ENCODE data around the gene OSBPL9. TPM values are rescaled to one million over a fixed set of nuclear protein-coding genes. Genes with fewer than 3 reads are reported as not detected.

OSBPL9 gene
- total and polyA plus RNA-seq, 10 of the 15 experiments (the other 5 are each of a cell fraction or from before 2014, with no cell fraction given), result 25.9 to 156 (median 108) TPM

DNA sequence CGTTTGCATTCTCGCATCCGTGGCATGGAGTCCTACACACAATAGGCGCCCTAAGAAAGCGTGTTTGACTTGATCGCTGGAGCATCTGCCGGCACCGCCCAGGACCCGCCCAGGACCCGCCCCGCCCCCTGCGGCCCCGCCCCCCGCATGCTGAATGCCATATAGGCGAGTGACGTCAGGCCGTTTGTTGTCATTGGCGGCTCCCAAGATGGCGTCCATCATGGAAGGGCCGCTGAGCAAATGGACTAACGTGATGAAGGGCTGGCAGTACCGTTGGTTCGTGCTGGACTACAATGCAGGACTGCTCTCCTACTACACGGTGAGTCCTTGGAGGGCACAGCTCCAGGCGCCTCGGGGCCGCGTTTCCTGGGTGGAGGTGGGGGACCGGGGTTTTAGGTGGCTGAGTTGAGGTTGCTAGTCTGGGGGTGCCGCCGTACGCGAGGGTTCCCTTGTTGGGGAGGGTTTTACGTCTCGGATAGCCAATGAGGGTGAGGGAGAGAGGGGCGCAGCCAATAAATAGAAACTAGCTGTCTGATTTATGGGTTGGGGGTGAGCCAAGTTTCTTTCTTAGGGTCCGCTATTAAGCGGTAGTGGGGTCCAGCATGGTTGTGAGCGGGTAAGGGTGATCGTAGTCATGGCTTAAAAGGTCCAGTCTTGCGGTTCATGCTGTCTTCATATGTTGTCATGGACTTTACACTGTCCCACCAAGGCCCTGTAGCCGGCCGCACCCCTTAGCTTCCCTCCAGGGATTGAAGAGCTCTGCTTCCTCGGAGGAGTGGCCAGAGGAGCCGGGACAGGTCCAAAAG is at the start of gene OSBPL9 (continued):
- TF ChIP-seq IKZF2 (IDR thresholded peaks at IDR 0.05), result no peak
- TF ChIP-seq RB1 (IDR thresholded peaks at IDR 0.05; ENCODE audit: borderline replicate concordance), result no peak; the same call in 1 of the 2 replicates
- TF ChIP-seq PAX8 (IDR thresholded peaks at IDR 0.05), result no peak
- no peak for TF ChIP-seq SREBF2 (IDR thresholded peaks at IDR 0.05; ENCODE audit: low read length)
- TF ChIP-seq, protein P1, sequence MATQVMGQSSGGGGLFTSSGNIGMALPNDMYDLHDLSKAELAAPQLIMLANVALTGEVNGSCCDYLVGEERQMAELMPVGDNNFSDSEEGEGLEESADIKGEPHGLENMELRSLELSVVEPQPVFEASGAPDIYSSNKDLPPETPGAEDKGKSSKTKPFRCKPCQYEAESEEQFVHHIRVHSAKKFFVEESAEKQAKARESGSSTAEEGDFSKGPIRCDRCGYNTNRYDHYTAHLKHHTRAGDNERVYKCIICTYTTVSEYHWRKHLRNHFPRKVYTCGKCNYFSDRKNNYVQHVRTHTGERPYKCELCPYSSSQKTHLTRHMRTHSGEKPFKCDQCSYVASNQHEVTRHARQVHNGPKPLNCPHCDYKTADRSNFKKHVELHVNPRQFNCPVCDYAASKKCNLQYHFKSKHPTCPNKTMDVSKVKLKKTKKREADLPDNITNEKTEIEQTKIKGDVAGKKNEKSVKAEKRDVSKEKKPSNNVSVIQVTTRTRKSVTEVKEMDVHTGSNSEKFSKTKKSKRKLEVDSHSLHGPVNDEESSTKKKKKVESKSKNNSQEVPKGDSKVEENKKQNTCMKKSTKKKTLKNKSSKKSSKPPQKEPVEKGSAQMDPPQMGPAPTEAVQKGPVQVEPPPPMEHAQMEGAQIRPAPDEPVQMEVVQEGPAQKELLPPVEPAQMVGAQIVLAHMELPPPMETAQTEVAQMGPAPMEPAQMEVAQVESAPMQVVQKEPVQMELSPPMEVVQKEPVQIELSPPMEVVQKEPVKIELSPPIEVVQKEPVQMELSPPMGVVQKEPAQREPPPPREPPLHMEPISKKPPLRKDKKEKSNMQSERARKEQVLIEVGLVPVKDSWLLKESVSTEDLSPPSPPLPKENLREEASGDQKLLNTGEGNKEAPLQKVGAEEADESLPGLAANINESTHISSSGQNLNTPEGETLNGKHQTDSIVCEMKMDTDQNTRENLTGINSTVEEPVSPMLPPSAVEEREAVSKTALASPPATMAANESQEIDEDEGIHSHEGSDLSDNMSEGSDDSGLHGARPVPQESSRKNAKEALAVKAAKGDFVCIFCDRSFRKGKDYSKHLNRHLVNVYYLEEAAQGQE (IDR thresholded peaks at IDR 0.05; ENCODE audit: low read depth, low read length), result no peak
- no peak for TF ChIP-seq ZNF24 (IDR thresholded peaks at IDR 0.05)
- TF ChIP-seq SIN3A (IDR thresholded peaks at IDR 0.05; ENCODE audit: low read depth, low read length), result no peak
- TF ChIP-seq, protein P2, sequence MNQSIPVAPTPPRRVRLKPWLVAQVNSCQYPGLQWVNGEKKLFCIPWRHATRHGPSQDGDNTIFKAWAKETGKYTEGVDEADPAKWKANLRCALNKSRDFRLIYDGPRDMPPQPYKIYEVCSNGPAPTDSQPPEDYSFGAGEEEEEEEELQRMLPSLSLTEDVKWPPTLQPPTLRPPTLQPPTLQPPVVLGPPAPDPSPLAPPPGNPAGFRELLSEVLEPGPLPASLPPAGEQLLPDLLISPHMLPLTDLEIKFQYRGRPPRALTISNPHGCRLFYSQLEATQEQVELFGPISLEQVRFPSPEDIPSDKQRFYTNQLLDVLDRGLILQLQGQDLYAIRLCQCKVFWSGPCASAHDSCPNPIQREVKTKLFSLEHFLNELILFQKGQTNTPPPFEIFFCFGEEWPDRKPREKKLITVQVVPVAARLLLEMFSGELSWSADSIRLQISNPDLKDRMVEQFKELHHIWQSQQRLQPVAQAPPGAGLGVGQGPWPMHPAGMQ (IDR thresholded peaks at IDR 0.05; ENCODE audit: borderline replicate concordance), result no peak
- no peak for TF ChIP-seq CHD4 (IDR thresholded peaks at IDR 0.05)
- TF ChIP-seq, protein P3, sequence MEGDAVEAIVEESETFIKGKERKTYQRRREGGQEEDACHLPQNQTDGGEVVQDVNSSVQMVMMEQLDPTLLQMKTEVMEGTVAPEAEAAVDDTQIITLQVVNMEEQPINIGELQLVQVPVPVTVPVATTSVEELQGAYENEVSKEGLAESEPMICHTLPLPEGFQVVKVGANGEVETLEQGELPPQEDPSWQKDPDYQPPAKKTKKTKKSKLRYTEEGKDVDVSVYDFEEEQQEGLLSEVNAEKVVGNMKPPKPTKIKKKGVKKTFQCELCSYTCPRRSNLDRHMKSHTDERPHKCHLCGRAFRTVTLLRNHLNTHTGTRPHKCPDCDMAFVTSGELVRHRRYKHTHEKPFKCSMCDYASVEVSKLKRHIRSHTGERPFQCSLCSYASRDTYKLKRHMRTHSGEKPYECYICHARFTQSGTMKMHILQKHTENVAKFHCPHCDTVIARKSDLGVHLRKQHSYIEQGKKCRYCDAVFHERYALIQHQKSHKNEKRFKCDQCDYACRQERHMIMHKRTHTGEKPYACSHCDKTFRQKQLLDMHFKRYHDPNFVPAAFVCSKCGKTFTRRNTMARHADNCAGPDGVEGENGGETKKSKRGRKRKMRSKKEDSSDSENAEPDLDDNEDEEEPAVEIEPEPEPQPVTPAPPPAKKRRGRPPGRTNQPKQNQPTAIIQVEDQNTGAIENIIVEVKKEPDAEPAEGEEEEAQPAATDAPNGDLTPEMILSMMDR (IDR thresholded peaks at IDR 0.05 in 2 of 3, conservative IDR thresholded peaks at IDR 0.05 in 1 of 3; ENCODE audit: control insufficient read depth in 2 of 3, extremely low read depth in 1 of 3, insufficient read depth in 1 of 3, low read depth in 3 of 3, low read length in 3 of 3), result no peak
- TF ChIP-seq SPI1 (IDR thresholded peaks at IDR 0.05; ENCODE audit: borderline replicate concordance, insufficient read depth, low read depth, low read length), result no peak
- no peak for TF ChIP-seq SREBF1 (IDR thresholded peaks at IDR 0.05; ENCODE audit: low read length)
- no peak for TF ChIP-seq ZSCAN29 (IDR thresholded peaks at IDR 0.05)
- TF ChIP-seq TARDBP (IDR thresholded peaks at IDR 0.05; ENCODE audit: borderline replicate concordance), result no peak
- no peak for TF ChIP-seq SMC3 (IDR thresholded peaks at IDR 0.05; ENCODE audit: borderline replicate concordance, low read length)
- TF ChIP-seq, protein P4, sequence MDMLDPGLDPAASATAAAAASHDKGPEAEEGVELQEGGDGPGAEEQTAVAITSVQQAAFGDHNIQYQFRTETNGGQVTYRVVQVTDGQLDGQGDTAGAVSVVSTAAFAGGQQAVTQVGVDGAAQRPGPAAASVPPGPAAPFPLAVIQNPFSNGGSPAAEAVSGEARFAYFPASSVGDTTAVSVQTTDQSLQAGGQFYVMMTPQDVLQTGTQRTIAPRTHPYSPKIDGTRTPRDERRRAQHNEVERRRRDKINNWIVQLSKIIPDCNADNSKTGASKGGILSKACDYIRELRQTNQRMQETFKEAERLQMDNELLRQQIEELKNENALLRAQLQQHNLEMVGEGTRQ (IDR thresholded peaks at IDR 0.05; ENCODE audit: borderline replicate concordance, low read depth, low read length), result no peak
- no peak for TF ChIP-seq NFXL1 (IDR thresholded peaks at IDR 0.05; ENCODE audit: borderline replicate concordance)
- TF ChIP-seq, protein P5, sequence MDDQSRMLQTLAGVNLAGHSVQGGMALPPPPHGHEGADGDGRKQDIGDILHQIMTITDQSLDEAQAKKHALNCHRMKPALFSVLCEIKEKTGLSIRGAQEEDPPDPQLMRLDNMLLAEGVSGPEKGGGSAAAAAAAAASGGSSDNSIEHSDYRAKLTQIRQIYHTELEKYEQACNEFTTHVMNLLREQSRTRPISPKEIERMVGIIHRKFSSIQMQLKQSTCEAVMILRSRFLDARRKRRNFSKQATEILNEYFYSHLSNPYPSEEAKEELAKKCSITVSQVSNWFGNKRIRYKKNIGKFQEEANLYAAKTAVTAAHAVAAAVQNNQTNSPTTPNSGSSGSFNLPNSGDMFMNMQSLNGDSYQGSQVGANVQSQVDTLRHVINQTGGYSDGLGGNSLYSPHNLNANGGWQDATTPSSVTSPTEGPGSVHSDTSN (IDR thresholded peaks at IDR 0.05; ENCODE audit: insufficient replicate concordance, low read depth, low read length), result peak; percentile 71
- TF ChIP-seq ZNF384 (IDR thresholded peaks at IDR 0.05; ENCODE audit: borderline replicate concordance, low read depth, low read length), result no peak
- TF ChIP-seq ZNF217 (IDR thresholded peaks at IDR 0.05), result no peak
- no peak for TF ChIP-seq CEBPB (IDR thresholded peaks at IDR 0.05; ENCODE audit: borderline replicate concordance in 1 of 2, low read depth in 2 of 2, low read length in 2 of 2)
- no peak for TF ChIP-seq RAD21 (IDR thresholded peaks at IDR 0.05; ENCODE audit: insufficient read depth, low read depth, low read length)
